WTC11 (cell line): Measurements from ENCODE around the gene PDGFRB.

Experiments
- KAT7 ChIP-seq: sonication (generic); formaldehyde crosslinking; IDR thresholded peaks from 2 replicates; pipeline ENCODE4 v1.8.1; 2023; ENCODE audit warnings: missing genetic modification reagents, mild to moderate bottlenecking, borderline replicate concordance
- SMAD3 ChIP-seq: sonication (generic); formaldehyde crosslinking; IDR thresholded peaks from 2 replicates; pipeline ENCODE4 v1.8.0; 2022; ENCODE audit warnings: missing genetic modification reagents, mild to moderate bottlenecking, borderline replicate concordance
- TF ChIP-seq, protein P1 (sequence below): sonication (generic); formaldehyde crosslinking; conservative IDR thresholded peaks from 2 replicates; pipeline ENCODE4 v1.8.1; 2022; ENCODE audit warnings: mild to moderate bottlenecking, missing genetic modification reagents
- TF ChIP-seq, protein P2 (sequence below): fragments of 200-600 bp; IDR thresholded peaks from 2 replicates; pipeline ENCODE4 v1.8.0; 2022; ENCODE audit warnings: antibody characterized with exemption
- TF ChIP-seq, protein P3 (sequence below): sonication (generic); formaldehyde crosslinking; IDR thresholded peaks from 2 replicates; pipeline ENCODE4 v1.8.0; 2022; ENCODE audit warnings: mild to moderate bottlenecking, missing genetic modification reagents

DNA sequence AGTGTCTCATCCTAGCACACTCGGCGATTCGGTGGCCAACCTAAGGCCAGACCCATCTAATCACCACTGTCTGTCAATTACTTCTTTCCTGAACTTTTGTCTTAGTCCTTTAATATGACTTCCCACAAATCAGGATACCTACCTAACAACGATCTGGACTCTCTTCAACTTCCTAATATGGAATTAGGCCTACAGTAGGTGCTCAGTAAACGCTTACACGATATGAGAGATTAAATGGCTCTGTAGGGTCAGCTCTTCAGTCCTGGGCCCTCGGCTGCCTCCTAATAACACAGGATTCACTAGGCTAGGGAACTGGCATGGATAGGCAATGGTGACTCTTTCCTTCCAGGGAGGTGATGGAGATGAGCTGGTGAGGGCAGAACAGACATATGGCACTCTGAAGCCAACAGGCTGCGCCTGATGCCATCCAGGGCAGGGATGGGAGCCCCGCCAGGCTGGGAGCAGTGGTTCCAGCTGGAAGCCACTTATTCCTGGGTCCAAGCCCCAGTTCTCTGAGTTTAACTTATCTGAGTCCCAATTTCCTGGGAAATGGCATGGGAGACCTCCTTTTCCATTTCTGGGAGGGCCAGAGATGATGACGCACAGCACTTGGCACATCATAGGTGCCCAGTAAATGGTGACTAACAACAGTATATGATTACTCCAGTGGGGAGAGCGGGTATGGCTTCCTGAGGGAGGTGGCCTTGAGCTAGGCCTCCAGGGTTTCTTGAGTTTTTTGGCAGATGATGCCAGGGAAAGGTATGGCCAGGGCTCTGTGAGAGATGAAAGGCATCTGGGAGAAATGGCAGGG lies 7.3 kb downstream of the PDGFRB start:
- TF ChIP-seq KAT7 (CRISPR knock-in tag), result no peak
- TF ChIP-seq, protein P1, sequence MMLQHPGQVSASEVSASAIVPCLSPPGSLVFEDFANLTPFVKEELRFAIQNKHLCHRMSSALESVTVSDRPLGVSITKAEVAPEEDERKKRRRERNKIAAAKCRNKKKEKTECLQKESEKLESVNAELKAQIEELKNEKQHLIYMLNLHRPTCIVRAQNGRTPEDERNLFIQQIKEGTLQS (CRISPR knock-in tag), result no peak
- TF ChIP-seq, protein P2, sequence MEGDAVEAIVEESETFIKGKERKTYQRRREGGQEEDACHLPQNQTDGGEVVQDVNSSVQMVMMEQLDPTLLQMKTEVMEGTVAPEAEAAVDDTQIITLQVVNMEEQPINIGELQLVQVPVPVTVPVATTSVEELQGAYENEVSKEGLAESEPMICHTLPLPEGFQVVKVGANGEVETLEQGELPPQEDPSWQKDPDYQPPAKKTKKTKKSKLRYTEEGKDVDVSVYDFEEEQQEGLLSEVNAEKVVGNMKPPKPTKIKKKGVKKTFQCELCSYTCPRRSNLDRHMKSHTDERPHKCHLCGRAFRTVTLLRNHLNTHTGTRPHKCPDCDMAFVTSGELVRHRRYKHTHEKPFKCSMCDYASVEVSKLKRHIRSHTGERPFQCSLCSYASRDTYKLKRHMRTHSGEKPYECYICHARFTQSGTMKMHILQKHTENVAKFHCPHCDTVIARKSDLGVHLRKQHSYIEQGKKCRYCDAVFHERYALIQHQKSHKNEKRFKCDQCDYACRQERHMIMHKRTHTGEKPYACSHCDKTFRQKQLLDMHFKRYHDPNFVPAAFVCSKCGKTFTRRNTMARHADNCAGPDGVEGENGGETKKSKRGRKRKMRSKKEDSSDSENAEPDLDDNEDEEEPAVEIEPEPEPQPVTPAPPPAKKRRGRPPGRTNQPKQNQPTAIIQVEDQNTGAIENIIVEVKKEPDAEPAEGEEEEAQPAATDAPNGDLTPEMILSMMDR, result no peak
- TF ChIP-seq SMAD3 (CRISPR knock-in tag), result no peak
- TF ChIP-seq, protein P3, sequence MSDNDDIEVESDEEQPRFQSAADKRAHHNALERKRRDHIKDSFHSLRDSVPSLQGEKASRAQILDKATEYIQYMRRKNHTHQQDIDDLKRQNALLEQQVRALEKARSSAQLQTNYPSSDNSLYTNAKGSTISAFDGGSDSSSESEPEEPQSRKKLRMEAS (CRISPR knock-in tag), result no peak
